Measurements from ENCODE around the gene ALG8. TPM values are rescaled to one million over a fixed set of nuclear protein-coding genes. Genes with fewer than 3 reads are reported as not detected.

Gene ALG8
- total and polyA plus RNA-seq, 2 donors: 22.7 to 42.4 TPM

- no peaks in the 10 kb centered on the region for H3K36me3 ChIP-seq (ENCODE audit: insufficient read depth)
- WGBS: 92% methylated on average over 2 of the region's 2 CpGs
- DNase-seq (ENCODE audit: extremely low spot score): no peak
- H3K4me1 ChIP-seq (ENCODE audit: insufficient read depth): no peaks in the 10 kb centered on the region
- H3K27ac ChIP-seq (ENCODE audit: low read depth): no peak overlapping the region
- no peak overlapping the region for H3K4me3 ChIP-seq (ENCODE audit: low read depth, low read length)
Observed at GRCh38 chr11:78147807-78148206, 8.4 kb upstream of the ALG8 start.

- H3K4me3 ChIP-seq (ENCODE audit: low read depth, low read length): no peak overlapping the region
- H3K4me1 ChIP-seq (ENCODE audit: insufficient read depth): no peaks in the 10 kb centered on the region
- WGBS: 60% methylated on average over 1 of the region's 1 CpG
- H3K27ac ChIP-seq (ENCODE audit: low read depth): no peak overlapping the region
- DNase-seq (ENCODE audit: extremely low spot score): no peak
- no peaks in the 10 kb centered on the region for H3K36me3 ChIP-seq (ENCODE audit: insufficient read depth)
Observed at GRCh38 chr11:78145511-78146025, 6.1 kb upstream of the ALG8 start.

- 59% methylated on average over 17 of the region's 17 CpGs for WGBS
- Histone ChIP-seq H3K36me3 (ENCODE audit: insufficient read depth) (peaks cover 2% of the 10 kb centered on the region), H3K4me3 (ENCODE audit: low read depth, low read length) (no peak overlapping the region), H3K27ac (ENCODE audit: low read depth) (no peak overlapping the region), H3K4me1 (ENCODE audit: insufficient read depth) (no peaks in the 10 kb centered on the region)
- DNase-seq (ENCODE audit: extremely low spot score): no peak
Observed at GRCh38 chr11:78140392-78141077, 1.1 kb upstream of the ALG8 start.

GRCh38 chr11:78138694-78139421, 568 bp downstream of the ALG8 start:
- H3K36me3 ChIP-seq (ENCODE audit: insufficient read depth): peaks cover 2% of the 10 kb centered on the region
- H3K27ac ChIP-seq (ENCODE audit: low read depth): peak overlapping the region; percentile 87
- no peak for DNase-seq (ENCODE audit: extremely low spot score)
- WGBS: 19% methylated on average over 12 of the region's 12 CpGs
- H3K4me1 ChIP-seq (ENCODE audit: insufficient read depth): no peaks in the 10 kb centered on the region
- H3K4me3 ChIP-seq (ENCODE audit: low read depth, low read length): peak overlapping the region; percentile 65

- Histone ChIP-seq H3K27ac (ENCODE audit: low read depth) (no peak overlapping the region), H3K4me1 (ENCODE audit: insufficient read depth) (no peaks in the 10 kb centered on the region), H3K4me3 (ENCODE audit: low read depth, low read length) (no peak overlapping the region), H3K36me3 (ENCODE audit: insufficient read depth) (peaks cover 2% of the 10 kb centered on the region)
- WGBS: 90% methylated on average over 4 of the region's 4 CpGs
- no peak for DNase-seq (ENCODE audit: extremely low spot score)
Observed at GRCh38 chr11:78138291-78138690, 1.1 kb downstream of the ALG8 start.

- DNase-seq (ENCODE audit: extremely low spot score): no peak
- WGBS: 96% methylated on average over 2 of the region's 2 CpGs
- Histone ChIP-seq H3K27ac (ENCODE audit: low read depth) (no peak overlapping the region), H3K4me3 (ENCODE audit: low read depth, low read length) (no peak overlapping the region), H3K36me3 (ENCODE audit: insufficient read depth) (peaks cover 2% of the 10 kb centered on the region), H3K4me1 (ENCODE audit: insufficient read depth) (no peaks in the 10 kb centered on the region)
Observed at GRCh38 chr11:78132475-78132874, 7.0 kb downstream of the ALG8 start.

GRCh38 chr11:78131956-78132355, 7.5 kb downstream of the ALG8 start:
- 64% methylated on average over 3 of the region's 3 CpGs for WGBS
- H3K4me3 ChIP-seq (ENCODE audit: low read depth, low read length): no peak overlapping the region
- no peaks in the 10 kb centered on the region for H3K36me3 ChIP-seq (ENCODE audit: insufficient read depth)
- H3K4me1 ChIP-seq (ENCODE audit: insufficient read depth): no peaks in the 10 kb centered on the region
- H3K27ac ChIP-seq (ENCODE audit: low read depth): no peak overlapping the region
- no peak for DNase-seq (ENCODE audit: extremely low spot score)

GRCh38 chr11:78127403-78127802, 12.0 kb downstream of the ALG8 start:
- H3K4me1 ChIP-seq (ENCODE audit: insufficient read depth): no peaks in the 10 kb centered on the region
- no peak overlapping the region for H3K27ac ChIP-seq (ENCODE audit: low read depth)
- no peak for DNase-seq (ENCODE audit: extremely low spot score)
- 99% methylated on average over 3 of the region's 3 CpGs for WGBS
- no peaks in the 10 kb centered on the region for H3K36me3 ChIP-seq (ENCODE audit: insufficient read depth)
- H3K4me3 ChIP-seq (ENCODE audit: low read depth, low read length): no peak overlapping the region

- WGBS: 84% methylated on average over 6 of the region's 6 CpGs
- Histone ChIP-seq H3K4me3 (ENCODE audit: low read depth, low read length) (no peak overlapping the region), H3K36me3 (ENCODE audit: insufficient read depth) (peaks cover 4% of the 10 kb centered on the region), H3K4me1 (ENCODE audit: insufficient read depth) (no peaks in the 10 kb centered on the region), H3K27ac (ENCODE audit: low read depth) (no peak overlapping the region)
- DNase-seq (ENCODE audit: extremely low spot score): no peak
Observed at GRCh38 chr11:78112582-78113275, 26.7 kb downstream of the ALG8 start.

DNA sequence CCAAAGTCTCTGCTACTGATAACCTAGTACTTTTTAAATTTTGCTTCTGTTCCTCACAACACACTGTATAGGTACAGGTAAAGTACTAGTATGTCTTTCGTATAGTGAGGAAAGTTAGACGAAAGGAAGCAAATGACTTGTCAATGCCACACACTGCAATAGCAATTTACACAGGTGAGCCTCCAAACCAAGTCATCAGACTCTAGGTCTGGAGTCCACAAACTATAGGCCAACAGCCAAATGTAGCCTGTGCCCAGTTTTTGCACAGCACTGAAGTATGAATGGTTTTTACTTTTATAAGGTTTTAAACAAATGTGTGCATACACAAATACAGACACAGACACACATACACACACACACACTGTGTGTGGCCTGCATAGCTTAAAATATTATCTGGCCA, 28.1 kb downstream of the ALG8 start:
- WGBS: 97% methylated on average over 2 of the region's 2 CpGs
- H3K27ac ChIP-seq (ENCODE audit: low read depth): no peak overlapping the region
- no peak overlapping the region for H3K4me3 ChIP-seq (ENCODE audit: low read depth, low read length)
- H3K36me3 ChIP-seq (ENCODE audit: insufficient read depth): peaks cover 4% of the 10 kb centered on the region
- no peak for DNase-seq (ENCODE audit: extremely low spot score)
- no peaks in the 10 kb centered on the region for H3K4me1 ChIP-seq (ENCODE audit: insufficient read depth)

DNA sequence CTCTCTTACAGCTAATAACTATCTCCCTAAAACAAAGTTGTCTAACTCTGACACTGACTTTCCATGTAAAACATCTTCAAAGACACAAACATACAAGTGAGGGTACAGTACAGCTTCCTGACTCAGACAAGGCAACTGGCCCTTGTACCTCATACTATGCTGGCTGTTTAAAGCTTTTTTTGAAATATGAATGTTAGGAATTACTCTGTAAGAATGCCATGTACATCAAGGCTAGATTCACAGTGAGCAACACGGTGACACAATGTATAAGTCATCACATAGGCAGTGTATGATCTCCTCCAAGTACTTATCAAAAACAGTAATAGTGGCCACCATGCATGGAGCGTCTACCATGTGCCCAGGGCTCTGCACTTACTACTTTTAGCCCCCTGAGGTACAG, 28.6 kb downstream of the ALG8 start:
- H3K4me3 ChIP-seq (ENCODE audit: low read depth, low read length): no peak overlapping the region
- no peak overlapping the region for H3K27ac ChIP-seq (ENCODE audit: low read depth)
- H3K36me3 ChIP-seq (ENCODE audit: insufficient read depth): peaks cover 4% of the 10 kb centered on the region
- no peaks in the 10 kb centered on the region for H3K4me1 ChIP-seq (ENCODE audit: insufficient read depth)
- WGBS: 94% methylated on average over 2 of the region's 2 CpGs
- no peak for DNase-seq (ENCODE audit: extremely low spot score)

DNA sequence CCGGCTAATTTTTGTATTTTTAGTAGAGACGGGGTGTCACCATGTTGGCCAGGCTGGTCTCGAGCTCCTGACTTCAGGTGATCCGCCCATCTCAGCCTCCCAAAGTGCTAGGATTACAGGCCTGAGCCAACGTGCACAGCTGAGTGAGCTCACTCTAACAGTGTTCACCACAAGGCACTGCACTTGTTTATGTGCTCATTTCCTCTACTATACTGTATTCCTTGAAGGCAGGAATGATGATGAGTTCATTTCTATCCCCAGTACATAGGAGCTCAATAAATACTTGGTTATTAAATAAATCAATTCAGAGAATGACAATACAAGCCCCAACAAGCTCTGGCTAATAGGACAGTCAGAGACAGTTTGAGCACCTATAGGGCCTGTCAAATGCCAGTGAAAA, 29.1 kb downstream of the ALG8 start:
- Histone ChIP-seq H3K4me3 (ENCODE audit: low read depth, low read length) (no peak overlapping the region), H3K27ac (ENCODE audit: low read depth) (no peak overlapping the region), H3K36me3 (ENCODE audit: insufficient read depth) (peaks cover 4% of the 10 kb centered on the region), H3K4me1 (ENCODE audit: insufficient read depth) (no peaks in the 10 kb centered on the region)
- 89% methylated on average over 5 of the region's 5 CpGs for WGBS
- no peak for DNase-seq (ENCODE audit: extremely low spot score)

- H3K36me3 ChIP-seq (ENCODE audit: insufficient read depth): peaks cover 4% of the 10 kb centered on the region
- H3K27ac ChIP-seq (ENCODE audit: low read depth): no peak overlapping the region
- no peaks in the 10 kb centered on the region for H3K4me1 ChIP-seq (ENCODE audit: insufficient read depth)
- H3K4me3 ChIP-seq (ENCODE audit: low read depth, low read length): no peak overlapping the region
- 47% methylated on average over 3 of the region's 3 CpGs for WGBS
- no peak for DNase-seq (ENCODE audit: extremely low spot score)
Observed at GRCh38 chr11:78109081-78110015, 30.1 kb downstream of the ALG8 start.
